ENCODE results near the gene CYP2A6.
"Not testable (repeated sequence)": the region's sequence is repeated elsewhere in the genome, so short reads cannot be mapped to it uniquely, and the experiment has no call there.

CYP2A6 gene

GRCh38 chr19:40843653-40844052 is 6.6 kb downstream of the CYP2A6 start:
- not testable (repeated sequence) for DNase-seq (ENCODE audit: low read depth in 2 of 2)

DNA sequence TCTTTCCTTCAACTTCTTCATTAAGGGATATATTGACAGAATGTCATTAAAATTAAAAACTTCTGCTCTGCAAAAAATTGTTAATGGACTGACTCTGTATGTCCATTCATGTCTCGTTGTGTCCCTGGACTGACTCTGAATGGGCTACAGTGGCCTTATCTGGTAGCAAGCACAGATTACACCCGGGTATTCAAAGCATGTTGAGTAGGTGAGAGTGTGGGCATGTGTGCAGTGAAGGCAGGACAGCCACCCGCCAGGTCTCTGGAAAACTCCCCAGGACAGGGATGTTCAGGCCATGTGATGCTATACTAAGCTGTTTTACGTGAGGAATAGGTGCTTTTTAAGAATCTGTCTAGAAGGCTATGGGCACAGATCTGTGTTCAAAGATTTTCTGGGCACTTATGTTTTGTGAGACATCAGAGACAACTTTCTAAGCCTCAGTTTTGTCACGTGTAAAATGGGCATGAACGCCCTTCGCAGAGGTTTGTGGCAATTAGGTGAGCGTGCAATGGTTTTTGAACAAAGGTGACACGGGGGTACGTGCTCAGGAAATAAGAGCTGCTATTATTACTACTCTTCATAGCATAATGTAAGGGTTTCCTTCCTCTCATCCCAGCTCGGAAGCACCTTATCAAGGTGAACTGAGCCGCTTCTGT is 7.1 kb downstream of the CYP2A6 start:
- not testable (repeated sequence) for DNase-seq (ENCODE audit: low read depth in 2 of 2)

DNA sequence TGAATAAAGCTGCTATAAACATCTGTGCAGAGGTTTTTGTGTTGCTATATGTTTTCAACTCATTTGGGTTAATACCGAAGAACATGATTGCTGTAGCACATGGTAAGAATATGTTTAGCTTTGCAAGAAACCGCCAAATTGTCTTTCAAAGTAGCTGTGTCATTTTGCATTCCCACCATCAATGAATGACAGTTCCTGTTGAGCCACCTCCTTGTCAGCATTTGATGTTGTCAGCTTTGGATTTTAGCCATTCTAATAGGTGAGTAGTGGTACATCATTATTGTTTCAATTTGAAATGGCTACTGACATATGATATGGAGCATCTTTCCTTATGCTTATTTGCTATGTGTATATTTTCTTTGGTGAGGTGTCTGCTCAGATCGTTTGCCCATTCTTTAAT is 8.2 kb downstream of the CYP2A6 start:
- not testable (repeated sequence) for DNase-seq (ENCODE audit: low read depth in 2 of 2)

DNA sequence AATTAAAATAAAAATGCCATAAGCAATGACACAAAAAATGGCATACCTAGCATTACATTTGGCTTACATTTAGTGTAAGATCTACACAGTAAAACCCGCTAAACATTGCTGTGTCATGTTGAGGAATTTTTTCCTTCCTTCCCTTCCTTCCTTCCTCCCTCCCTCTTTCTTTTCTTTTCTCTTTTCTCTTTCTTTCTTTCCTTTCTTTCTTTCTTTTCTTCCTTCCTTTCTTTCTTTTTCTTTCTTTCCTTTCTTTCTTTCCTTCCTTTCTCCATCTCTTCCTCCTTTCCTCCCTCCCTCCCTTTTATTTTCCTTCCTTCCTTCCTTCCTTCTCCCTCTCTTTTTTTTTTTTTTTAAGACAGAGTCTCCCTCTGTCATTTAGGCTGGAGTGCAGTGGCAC is 11.8 kb downstream of the CYP2A6 start:
- not testable (repeated sequence) for DNase-seq (ENCODE audit: low read depth in 2 of 2)

DNA sequence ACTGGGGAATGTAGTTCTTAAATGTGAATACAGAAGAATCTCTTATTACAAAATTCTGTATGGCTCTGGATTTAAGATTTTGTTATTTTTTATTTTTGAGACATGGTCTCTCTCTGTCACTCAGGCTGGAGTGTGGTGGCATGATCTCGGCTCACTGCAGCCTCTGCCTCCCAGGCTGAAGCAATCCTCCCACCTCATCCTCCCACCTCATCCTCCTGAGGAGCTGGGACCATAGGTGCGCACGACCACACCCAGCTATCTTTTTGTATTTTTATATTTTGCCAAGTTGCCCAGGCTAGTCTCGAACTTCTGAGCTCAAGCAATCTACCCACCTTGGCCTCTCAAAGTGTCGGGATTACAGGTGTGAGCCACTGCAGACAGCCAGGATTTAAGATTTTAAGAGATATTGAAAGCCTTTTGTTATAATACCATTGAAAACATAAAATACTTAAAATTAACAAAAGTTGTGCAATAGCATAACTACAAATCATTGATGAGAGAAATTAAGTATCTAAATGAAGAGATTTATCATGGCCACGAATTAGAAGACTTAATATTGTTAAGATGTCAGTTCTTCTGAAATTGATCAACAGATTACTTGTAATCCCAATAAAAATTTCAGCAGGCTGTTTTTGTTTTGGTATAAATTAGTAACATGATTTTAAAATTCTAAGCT is 13.4 kb downstream of the CYP2A6 start:
- no peak for DNase-seq (ENCODE audit: low read depth in 2 of 2)

DNA sequence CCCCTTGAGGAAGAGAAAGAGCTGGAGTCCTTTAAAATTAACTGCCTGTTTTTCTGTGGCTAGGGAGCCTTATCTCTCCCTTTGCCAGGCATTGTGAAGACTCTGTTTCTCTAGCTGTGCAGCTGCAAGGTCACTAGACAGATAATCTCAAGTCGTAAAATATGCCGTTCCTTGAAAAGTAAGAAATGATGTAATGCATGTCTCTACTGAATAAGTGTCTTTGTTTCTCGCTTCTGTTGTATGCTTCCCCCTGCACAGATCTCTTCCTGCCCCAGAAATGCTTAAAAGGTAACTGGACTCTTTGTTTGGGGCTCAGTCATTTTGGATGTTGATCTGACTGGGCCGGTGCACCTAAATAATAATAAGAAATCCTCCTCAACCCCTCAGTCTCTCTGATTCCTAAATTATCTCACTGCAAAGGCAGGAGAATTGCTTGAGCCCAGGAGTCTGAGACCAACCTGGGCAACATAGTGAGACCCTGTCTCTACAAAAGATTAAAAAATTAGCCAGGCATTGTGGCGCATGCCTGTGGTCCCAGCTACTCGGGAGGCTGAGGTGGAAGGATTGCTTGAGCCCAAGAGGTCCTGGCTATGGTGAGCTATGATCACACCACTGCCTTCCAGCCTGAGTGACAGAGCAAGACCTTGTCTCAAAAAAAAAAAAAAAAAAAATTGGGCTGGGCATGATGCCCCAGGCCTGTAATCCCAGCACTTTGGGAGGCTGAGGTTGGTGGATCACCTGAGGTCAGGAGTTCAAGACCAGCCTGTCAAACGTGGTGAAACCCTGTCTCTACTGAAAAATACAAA is 16.3 kb downstream of the CYP2A6 start:
- DNase-seq (ENCODE audit: low read depth in 2 of 2): not testable (repeated sequence)

DNA sequence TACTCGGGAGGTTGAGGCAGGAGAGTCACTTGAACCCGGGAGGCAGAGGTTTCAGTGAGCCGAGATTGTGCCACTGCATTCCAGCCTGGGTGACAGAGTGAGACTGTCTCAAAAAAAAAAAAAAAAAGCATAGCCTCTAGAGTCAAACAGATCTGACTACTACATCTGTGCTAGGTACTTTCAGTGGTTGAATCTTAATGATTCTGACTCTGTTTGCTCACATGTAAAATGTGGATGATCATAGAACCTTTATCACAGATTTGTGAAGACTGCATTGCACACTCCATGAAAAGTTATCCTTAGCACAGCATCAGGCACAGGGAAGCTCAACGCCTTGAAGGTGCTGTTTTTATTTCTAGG is 17.8 kb downstream of the CYP2A6 start:
- not testable (repeated sequence) for DNase-seq (ENCODE audit: low read depth in 2 of 2)

GRCh38 chr19:40831502-40832430 is 18.5 kb downstream of the CYP2A6 start:
- DNase-seq (ENCODE audit: low read depth in 2 of 2): peak; percentile 91 to 92

GRCh38 chr19:40830741-40831140 is 19.5 kb downstream of the CYP2A6 start:
- DNase-seq (ENCODE audit: low read depth in 2 of 2): not testable (repeated sequence)

DNA sequence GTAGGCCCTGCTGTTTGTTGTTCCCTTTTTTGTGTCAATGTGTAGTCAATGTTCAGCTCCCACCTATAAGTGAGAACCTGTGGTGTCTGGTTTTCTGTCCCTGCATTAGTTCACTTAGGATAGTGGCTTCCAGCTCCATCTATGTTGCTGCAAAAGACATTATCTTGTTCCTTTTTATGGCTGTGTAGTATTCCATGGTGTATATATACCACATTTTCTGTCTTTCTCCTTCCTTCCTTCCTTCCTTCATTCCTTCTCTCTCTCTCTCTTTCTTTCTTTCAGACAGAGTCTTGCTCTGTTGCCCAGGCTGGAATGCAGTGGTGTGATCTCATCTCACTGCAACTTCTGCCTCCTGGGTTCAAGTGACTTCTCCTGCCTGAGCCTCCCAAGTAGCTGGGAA is 21.0 kb downstream of the CYP2A6 start:
- DNase-seq (ENCODE audit: low read depth in 2 of 2): no peak

DNA sequence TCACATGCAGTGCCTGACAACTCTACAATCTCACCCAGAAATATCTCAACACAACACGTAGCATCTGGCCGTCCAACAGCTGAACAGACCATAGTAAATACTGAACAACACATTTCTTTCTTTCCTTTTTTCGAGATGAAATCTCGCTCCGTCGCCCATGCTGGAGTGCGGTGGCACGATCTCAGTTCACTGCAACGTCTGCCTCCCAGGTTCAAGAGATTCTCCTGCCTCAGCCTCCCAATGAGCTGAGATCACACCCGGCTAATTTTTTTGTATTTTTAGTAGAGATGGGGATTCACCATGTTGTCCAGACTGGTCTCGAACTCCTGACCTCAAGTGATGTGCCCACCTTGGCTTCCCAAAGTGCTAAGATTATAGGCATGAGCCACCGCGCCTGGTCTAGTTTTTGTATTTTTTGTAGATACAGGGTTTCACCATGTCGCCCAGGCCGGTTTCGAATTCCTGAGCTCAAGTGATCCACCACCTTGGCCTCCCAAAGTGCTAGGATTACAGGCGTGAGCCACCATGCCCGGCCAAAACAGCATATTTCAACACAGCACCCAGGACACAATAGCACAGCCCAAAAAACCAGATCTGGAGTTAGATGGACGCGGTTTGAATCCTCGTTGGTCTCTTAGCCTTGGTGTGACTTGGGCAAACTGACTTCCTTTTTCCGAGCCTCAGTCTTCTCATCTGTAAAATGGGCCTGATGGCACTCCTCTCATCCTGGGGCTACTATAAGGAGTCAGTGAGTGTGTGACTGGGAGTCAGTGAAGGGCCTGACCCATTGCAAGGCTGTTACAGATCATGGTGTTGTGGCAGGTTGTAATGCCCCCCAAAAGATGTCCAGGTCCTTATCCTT is 22.6 kb downstream of the CYP2A6 start:
- no peak for DNase-seq (ENCODE audit: low read depth in 2 of 2)

GRCh38 chr19:40826699-40827385 is 23.4 kb downstream of the CYP2A6 start:
- not testable (repeated sequence) for DNase-seq (ENCODE audit: low read depth in 2 of 2)

GRCh38 chr19:40826312-40826698 is 23.9 kb downstream of the CYP2A6 start:
- not testable (repeated sequence) for DNase-seq (ENCODE audit: low read depth in 2 of 2)

DNA sequence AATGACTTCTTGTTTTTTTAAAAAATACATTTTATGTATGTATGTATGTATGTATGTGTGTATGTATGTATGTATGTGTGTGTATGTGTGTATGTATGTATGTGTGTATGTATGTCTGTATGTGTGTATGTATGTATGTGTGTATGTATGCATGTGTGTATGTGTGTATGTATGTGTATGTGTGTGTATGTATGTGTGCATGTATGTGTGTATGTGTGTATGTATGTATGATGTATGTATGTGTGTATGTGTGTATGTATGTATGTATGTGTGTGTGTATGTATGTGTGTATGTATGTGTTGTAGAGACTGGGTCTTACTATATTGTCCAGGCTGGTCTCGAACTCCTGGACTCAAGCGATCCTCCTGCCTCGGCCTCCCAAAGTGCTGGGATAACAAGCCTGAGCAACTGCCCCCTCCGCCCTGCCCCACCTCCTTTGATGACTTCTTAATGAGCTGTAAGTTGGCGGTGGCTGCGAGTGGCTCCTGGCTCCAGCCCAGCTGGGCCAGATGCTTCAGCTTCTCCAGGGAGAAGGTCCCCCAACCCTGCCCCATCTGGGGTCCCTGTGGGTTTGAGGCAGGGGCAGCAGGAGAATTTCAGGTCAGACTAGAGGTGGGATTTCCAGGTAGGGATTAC is 24.7 kb downstream of the CYP2A6 start:
- not testable (repeated sequence) for DNase-seq (ENCODE audit: low read depth in 2 of 2)

DNA sequence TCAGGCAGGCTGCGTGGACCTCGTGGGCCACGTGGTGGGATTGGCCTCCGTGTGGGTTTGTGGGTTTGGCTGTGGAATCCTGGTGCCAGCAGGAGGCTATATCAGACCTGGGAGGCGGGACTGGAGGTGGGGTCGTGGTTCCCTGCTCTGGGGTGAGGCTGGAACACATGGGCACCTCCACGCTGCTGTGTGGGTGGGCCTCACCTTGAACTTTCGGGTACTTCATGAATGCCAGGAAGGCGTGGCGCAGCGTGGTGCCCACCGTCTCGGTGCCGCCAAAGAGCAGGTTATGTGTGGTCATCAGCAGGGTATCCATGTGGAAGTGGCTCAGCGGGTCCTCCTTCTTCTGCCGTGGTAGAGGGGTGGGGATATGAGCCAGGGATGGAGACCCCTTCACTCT is 25.3 kb downstream of the CYP2A6 start:
- DNase-seq (ENCODE audit: low read depth in 2 of 2): not testable (repeated sequence)

DNA sequence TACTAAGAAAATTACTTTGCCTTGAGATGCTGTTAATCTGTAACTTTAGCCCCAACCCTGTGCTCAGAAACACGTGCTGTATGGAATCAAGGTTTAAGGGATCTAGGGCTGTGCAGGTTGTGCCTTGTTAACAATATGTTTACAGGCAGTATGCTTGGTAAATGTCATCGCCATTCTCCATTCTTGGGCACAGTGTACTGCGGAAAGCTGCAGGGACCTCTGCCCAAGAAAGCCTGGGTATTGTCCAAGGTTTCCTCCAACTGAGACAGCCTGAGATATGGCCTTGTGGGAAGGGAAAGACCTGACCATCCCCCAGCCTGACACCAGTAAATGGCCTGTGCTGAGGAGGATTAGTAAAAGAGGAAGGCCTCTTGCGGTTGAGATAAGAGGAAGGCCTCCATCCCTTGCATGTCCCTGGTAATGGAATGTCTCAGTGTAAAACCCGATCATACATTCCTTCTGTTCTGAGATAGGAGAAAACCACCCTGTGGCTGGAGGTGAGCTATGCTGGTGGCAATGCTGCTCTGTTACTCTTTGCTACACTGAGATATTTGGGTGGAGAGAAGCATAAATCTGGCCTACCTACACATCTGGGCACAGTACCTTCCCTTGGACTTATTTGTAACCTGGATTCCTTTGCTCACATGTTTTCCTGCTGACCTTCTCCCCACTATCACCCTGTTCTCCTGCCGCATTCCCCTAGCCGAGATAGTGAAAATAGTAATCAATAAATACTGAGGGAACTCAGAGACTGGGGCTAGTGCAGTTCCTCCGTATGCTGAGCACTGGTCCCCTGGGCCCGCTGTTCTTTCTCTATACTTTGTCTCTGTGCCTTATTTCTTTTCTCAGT is 27.3 kb downstream of the CYP2A6 start:
- DNase-seq (ENCODE audit: low read depth in 2 of 2): not testable (repeated sequence)

- DNase-seq (ENCODE audit: low read depth in 2 of 2): no peak
These were observed 28.1 kb downstream of the CYP2A6 start for GRCh38 chr19:40822161-40822560.

DNA sequence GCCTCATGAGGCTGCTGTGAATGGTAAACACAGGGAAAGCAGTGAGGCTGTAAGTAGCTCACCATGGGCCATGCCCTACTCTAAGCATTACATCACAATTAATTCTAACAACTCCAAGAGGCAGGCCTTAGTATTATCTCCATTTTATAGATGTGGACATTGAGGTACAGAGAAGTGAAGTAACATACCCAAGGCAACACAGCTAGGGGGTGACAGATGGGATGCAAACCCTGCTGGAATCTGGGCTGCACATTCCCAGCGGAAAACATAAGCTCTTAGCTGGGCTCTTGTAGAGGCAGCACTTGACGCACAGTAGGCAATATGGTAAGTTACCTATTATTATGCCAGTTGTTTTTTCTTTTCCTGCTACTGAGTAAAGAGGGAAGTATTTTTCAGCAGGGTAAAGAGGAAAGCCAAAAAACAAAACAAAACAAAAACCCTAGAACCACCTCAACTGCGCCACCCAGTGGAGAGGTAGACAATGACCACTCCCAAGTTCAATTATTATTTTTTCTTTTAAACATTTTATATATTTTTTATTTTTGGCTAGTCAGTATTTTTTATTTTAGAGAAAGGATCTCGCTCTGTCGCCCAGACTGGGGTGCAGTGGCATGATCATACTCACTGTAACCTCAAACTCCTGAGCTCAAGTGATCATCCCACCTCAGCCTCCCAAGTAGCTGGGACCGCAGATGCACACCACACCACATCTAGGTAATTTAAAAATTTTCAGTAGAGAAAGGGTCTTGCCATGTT is 30.6 kb downstream of the CYP2A6 start:
- DNase-seq (ENCODE audit: low read depth in 2 of 2): not testable (repeated sequence)
